ENCODE results near the gene SLC39A2.

DNA sequence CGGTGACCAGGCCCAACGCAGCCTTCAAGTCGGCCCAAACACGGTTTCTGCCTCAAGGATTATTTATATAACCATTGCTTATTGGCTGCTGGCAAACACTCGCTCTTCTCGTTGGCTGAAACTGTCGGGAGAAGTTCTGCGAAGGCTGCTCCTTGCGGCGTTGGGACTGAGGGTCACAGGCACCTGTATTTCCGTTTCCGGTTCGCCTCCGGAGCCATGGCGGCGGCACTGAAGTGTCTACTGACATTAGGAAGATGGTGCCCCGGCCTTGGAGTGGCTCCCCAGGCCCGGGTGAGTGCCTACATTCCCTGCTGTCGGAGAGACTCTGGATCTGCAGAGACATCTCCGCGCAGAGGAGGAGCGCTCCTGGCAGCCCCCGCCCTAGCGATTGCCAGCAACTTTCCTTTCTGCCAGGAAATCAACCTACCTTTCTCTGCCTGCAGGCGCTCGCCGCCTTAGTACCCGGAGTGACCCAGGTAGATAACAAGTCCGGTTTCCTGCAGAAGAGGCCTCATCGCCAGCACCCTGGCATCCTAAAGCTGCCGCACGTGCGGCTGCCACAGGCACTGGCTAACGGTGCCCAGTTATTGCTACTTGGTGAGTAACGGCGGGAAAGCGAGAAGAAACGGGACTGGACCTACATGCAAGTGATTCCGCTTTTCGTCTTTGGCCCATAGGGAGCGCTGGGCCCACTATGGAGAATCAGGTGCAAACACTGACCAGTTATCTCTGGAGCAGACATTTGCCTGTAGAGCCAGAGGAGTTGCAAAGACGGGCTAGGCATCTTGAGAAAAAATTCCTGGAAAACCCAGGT lies 9.1 kb upstream of the SLC39A2 start, which contains the start of gene METTL17:
- TF ChIP-seq, protein P1, sequence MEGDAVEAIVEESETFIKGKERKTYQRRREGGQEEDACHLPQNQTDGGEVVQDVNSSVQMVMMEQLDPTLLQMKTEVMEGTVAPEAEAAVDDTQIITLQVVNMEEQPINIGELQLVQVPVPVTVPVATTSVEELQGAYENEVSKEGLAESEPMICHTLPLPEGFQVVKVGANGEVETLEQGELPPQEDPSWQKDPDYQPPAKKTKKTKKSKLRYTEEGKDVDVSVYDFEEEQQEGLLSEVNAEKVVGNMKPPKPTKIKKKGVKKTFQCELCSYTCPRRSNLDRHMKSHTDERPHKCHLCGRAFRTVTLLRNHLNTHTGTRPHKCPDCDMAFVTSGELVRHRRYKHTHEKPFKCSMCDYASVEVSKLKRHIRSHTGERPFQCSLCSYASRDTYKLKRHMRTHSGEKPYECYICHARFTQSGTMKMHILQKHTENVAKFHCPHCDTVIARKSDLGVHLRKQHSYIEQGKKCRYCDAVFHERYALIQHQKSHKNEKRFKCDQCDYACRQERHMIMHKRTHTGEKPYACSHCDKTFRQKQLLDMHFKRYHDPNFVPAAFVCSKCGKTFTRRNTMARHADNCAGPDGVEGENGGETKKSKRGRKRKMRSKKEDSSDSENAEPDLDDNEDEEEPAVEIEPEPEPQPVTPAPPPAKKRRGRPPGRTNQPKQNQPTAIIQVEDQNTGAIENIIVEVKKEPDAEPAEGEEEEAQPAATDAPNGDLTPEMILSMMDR (IDR thresholded peaks at IDR 0.05), result peak in 2 of 5 experiments; percentile 5 to 50
- peak in 1 of 2 donors; percentile 56 for TF ChIP-seq POLR2A (IDR thresholded peaks at IDR 0.05)

Measured in tibial nerve (tissue), 3 donors.